Left colon (tissue), 2 donors: ENCODE results near the gene NXPH1. TPM values are rescaled to one million over a fixed set of nuclear protein-coding genes. Genes with fewer than 3 reads are reported as not detected.

Source experiments
- ATAC-seq: fragments of 200-7000 bp; cut with Tn5 transposase; one replicate; pipeline ENCODE4 v1.9.1; 2020; ENCODE audit warnings: mild to moderate bottlenecking, moderate library complexity
- DNase-seq, 2 donors: peaks; one replicate each; pipeline ENCODE4 v3.0.0-alpha.2; 2020
- intact Hi-C, 2 donors: fragments of 100-400 bp; cut with DNase I in 1 of 2; cut with micrococcal nuclease in 1 of 2; formaldehyde crosslinking; loops; one replicate each; pipeline versions ENCODE4 v1.11.2 to v1.14.0; 2022; cut with DNase I, micrococcal nuclease
- total RNA-seq, 2 donors: library from RNA; stranded (reverse); fragmentation: NEBNext Ultra II Directional; extraction: Animal tissue kit (Norgen Biotek cat#: 25700); gene quantifications; one replicate each; pipeline ENCODE4 v1.2.1, GENCODE V29; 2021
- donor health status: DM: no; HTN: no; CAD: no.
- donor health status: DM: yes; HTN: yes; CAD: no.

The NXPH1 gene
- total RNA-seq, 2 donors from 2014 or later, result not detected

- intact Hi-C loops, result no loop called here
- ATAC-seq (no peak), DNase-seq (no peak)
Measured at GRCh38 chr7:8490391-8491045, 57.1 kb downstream of the NXPH1 start.

DNA sequence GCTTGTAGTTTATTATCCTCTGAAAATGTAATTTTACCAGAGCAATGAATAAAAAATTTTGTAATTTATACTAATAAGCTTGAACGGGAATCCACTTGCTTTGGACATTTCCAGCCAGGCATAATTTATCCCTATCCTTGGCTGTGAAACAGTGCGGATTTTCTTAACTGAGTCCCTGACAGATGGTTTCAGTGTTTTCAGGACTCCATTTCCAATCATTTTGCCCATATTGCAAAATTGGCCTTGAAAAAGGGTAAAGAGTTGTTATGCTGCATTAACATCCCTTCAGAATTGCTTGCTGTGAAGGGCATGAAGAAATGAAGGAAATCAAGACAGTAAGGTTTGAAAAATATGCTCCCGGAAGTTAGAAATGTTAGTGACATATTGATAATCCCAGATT lies 57.7 kb downstream of the NXPH1 start:
- no peak for ATAC-seq
- intact Hi-C loops, result no loop called here
- DNase-seq, result no peak

GRCh38 chr7:8491544-8492489 lies 58.4 kb downstream of the NXPH1 start:
- no peak for ATAC-seq
- intact Hi-C loops, result no loop called here
- no peak for DNase-seq

DNA sequence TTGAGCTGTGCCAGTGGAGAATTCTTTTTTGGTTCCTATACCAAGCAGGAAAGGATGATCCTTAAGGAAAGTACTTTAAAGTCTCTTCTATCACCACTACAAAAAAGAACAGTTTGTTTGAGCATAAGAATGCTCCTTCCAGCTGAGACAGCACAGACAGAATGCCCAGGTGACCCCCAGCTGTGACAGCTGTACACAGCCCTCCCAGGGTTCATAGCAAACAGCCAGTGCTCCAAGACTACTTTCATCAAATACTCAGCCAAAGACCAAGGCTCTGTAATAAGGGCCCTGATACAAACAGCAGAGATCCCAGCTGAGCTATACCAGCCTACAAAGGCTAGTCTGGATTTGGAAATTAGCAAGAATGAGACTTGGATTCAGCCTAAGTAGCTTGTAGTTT lies 65.7 kb downstream of the NXPH1 start:
- intact Hi-C loops, result no loop called here
- no peak for DNase-seq
- ATAC-seq, result no peak

GRCh38 chr7:8500286-8500685 lies 66.9 kb downstream of the NXPH1 start:
- no peak for DNase-seq
- no peak for ATAC-seq
- intact Hi-C loops, result no loop called here

- ATAC-seq, result no peak
- no peak for DNase-seq
- intact Hi-C loops, result no loop called here
Measured at GRCh38 chr7:8507566-8507965, 74.2 kb downstream of the NXPH1 start.

DNA sequence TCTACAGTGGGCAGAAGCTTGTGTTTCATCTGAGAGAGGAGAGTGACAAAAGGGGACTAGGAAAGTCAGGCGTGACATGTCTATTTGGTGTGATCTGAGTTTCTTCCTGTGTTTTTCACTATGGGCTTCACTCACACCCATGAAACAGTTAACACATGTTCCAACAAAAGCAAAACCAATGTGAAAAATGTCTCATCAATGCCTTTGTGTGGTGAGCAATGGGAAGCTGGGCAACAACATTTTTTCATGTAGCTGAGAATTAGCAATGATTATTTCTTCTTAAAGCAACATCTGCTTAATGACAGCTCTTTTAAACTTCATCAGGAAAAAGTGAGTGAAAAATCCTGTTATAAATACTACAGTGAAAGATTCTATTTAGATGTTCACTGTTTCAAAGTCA lies 76.2 kb downstream of the NXPH1 start:
- intact Hi-C loops, result no loop called here
- ATAC-seq (no peak), DNase-seq (no peak)

GRCh38 chr7:8511855-8512254 lies 78.4 kb downstream of the NXPH1 start:
- intact Hi-C loops, result no loop called here
- DNase-seq (no peak), ATAC-seq (no peak)

DNA sequence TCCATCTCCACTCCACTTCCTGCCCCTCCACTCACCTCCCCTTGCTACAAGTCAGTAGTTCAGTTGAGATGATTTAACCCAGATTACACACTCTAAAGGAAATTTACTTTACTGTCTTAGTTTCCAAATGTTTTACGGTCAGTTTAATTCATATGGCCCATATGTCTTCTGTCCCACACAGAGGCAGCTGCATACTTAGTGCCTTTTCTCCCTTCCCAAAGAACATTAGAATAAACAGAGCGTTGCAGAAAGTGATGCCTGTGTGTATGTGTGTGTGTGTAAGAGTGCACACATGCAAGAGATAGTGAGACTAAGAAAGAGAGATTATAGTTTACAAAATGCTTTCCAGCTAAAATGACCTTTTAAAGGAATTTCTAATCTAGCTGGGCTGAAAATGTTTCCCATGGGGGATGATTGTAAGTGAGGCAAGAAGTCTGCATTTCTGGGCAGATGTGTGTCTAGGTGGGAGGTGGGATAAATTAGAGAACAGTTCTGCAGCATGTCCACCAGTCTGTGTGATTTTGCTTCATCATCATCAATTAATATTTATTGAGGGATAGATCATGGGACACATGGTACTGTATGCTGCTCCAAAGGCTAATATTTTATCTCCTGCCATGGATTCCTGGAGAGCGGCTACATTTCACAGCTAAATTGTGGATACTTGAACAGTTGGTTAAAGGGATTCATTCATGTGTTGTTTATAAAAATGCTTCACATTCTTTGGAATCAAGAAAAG lies 81.5 kb downstream of the NXPH1 start:
- ATAC-seq, result no peak
- no peak for DNase-seq

DNA sequence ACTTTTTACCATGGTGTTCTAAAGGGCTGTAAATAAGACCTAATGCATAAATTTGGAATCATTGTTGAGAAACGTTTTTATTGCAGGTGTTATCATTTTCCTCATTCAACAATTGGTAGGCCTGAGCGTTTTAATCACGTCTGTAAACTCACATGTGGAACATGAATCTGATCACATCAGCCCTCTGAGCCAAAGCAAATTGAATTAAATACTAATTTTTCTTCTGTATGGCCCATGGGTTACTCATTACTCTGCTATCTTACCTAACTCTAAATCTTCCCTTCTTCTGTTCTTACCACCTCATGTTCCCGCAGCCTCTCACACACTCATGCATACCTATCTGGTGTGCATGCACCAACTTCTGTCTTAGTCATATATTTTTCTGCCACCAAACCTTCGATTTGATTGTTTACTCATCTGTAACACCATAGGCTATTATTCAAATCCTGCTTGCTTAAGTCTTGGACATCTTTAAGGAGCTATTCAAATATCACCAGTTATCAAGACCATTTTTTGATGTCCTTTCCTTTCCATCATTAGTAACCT lies 82.3 kb downstream of the NXPH1 start:
- intact Hi-C loops, result no loop called here
- ATAC-seq (no peak), DNase-seq (no peak)

More for the DNA sequence above, 81.5 kb downstream of the NXPH1 start:
- intact Hi-C loops, result no loop called here

GRCh38 chr7:8516976-8517375 lies 83.6 kb downstream of the NXPH1 start:
- ATAC-seq (no peak), DNase-seq (no peak)
- intact Hi-C loops, result no loop called here

DNA sequence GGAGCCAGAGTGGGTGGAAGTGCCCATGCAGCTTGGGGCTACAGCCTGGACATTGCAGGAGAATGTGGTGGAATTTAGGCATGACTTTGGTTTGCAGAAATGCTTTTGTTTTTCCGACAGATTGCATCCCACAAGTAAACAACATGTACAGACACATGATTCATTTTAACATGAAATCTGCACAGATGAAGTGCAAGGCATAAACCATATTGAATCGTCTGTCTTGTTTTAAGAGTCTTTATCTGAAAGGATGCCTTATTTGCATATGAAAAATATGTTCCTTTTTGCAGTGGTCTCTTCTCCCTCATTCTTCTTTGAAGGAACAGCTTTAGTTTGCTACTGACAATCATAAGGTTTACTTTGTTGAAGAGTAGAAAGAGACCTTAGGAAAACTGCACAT lies 94.9 kb downstream of the NXPH1 start:
- intact Hi-C loops, result no loop called here
- no peak for DNase-seq

DNA sequence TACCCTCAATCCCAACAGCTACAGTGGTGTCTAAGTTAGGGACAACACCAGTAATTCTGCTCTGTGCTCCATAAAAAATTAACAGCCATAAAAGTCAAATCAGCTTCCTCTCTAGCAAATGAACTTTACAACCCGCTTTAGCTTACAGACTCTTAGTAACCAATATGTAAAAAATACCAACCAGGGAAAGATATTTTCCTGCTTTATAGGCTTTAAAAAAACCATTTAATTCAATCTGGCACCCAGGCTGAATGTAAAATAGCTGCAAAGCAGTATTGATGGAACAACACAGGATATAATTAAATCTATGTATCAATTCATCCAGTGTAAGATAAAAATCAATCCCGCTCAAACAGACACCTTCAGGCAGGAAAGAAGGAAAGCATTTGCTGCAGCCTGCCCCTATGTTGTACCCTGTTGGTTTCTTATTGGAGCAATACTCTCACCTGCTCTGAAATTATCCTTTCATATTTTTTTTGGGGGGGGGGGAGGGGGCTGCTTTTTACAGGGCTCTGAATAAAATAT lies 98.6 kb downstream of the NXPH1 start:
- DNase-seq, result no peak
- ATAC-seq, result no peak
- intact Hi-C loops, result no loop called here

More for the DNA sequence above, 94.9 kb downstream of the NXPH1 start:
- ATAC-seq, result no peak

GRCh38 chr7:8536431-8536830 lies 103.0 kb downstream of the NXPH1 start:
- ATAC-seq (no peak), DNase-seq (no peak)
- intact Hi-C loops, result no loop called here

DNA sequence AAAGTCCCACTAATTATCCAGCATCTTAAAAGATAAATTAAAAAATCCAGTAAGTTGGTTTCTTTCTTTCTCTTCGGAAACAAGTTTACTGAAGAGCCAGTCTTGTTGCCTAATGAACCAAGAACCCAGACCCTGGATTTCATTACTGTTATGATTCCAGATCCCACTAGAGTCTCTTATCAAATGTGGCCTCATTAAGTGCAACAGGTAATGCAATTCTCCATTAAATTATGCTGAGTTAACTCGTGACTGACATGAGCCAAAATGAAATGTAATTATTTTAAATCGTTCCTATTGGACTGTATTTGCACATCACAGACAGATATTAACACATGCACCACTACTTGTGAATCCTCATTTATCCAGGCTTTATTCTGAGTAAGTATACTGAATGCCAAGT lies 115.6 kb downstream of the NXPH1 start:
- ATAC-seq, result no peak
- intact Hi-C loops, result no loop called here
- DNase-seq, result no peak

DNA sequence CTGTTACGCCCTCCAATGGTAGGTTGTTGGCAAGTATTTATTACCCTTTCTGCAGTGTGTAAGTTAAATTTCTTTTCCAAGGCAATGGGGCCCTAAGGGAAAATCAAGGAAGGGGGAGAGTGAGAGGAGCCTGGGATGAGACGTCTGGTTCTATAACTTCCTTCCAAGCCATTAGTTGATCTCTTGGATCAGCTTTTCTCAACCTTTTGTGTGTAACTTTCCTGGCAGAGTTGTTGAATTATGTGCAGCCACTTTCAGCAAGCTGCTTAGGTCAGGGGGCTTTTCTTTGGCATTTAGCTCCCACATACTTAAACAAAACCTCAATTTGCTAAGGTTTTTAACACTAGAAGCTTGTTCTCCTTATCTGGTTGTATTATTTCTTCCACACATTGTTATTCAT lies 127.1 kb downstream of the NXPH1 start:
- DNase-seq, result no peak
- ATAC-seq, result no peak
- intact Hi-C loops, result no loop called here

GRCh38 chr7:8561449-8561848 lies 128.0 kb downstream of the NXPH1 start:
- no peak for DNase-seq
- ATAC-seq, result no peak

DNA sequence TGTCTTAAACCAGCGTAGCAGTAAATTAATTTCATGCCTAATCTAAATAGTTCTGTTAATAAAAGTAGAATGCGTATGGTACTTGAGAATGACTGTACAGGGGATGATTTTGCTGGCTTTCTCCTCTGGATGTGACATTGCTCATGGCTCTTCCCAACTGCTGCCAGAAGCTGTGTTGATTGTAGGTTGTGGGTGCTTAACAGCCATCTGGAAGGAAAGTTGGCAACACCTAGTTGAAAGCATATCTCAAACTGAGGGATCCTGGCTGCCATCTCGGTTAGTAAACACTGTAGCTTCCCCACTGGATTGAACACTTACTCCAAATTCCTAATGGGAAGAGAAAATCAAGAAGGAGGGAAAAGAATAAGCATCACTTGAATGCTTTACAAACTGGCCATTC lies 130.9 kb downstream of the NXPH1 start:
- DNase-seq, result no peak
- no peak for ATAC-seq
- intact Hi-C loops, result no loop called here

More at GRCh38 chr7:8561449-8561848, 128.0 kb downstream of the NXPH1 start:
- intact Hi-C loops, result no loop called here

DNA sequence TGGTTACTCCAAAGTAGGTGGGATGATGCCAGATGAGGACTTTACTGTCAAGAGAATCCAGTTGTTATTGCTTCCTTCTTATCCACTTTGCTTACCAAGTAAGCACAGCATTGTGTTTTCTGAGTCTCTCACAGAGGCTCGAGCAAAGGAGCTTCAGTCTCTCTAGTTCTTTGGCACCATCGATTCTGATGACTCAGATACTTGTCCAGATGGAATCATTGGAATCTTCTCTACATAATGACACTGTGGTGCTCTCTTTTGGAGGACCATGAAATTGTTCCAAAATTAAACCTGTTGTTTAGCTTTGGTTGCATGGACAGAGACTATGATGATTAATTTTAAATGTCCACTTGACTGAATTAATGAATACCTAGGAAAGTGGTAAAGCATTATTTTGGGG lies 132.6 kb downstream of the NXPH1 start:
- intact Hi-C loops, result no loop called here
- ATAC-seq (no peak), DNase-seq (no peak)
